ENCODE results near the gene ZSCAN20.

ZSCAN20 gene

DNA sequence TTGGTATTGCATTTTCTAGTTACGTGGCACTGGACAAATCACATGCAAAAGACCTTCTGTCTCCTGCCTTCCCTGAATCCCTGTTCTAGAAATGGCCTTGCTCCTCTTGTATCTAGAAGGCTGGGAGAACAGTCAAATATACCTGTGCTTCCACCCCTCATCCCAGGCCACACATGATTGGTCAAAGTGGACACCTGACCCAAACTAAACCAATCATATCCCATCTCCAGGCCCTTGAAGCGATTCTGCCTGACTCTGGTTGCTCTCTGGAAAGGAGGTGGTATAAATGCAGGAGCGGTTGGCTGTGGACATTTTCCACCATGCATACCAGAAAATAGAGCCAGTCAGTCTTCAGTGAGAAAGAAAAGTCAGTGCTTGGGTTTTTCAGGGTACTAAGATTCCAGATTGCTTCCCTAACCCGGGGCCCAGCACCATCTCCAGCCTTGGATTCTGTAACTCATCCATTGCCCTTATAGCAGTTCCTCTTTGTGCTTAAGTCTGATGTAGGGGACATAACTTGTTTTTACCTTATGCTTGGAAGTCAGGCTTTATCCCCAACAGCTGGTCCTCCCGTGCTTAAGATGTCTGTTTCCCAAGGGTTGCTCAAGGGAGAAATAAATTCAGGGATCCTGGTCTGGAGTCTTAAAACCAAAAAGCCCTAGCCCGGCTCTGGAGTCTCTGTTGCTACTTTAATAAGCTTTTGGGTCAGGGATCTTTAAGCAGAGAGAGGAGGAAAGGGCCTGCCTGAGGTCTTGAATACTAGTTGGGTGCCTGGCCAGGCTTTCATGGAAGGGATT lies 33.9 kb upstream of the ZSCAN20 start:
- H3K27ac ChIP-seq, result no peak overlapping the region
- no peak for TF ChIP-seq ZFX (IDR thresholded peaks at IDR 0.05; ENCODE audit: borderline replicate concordance)
- TF ChIP-seq, protein P1, sequence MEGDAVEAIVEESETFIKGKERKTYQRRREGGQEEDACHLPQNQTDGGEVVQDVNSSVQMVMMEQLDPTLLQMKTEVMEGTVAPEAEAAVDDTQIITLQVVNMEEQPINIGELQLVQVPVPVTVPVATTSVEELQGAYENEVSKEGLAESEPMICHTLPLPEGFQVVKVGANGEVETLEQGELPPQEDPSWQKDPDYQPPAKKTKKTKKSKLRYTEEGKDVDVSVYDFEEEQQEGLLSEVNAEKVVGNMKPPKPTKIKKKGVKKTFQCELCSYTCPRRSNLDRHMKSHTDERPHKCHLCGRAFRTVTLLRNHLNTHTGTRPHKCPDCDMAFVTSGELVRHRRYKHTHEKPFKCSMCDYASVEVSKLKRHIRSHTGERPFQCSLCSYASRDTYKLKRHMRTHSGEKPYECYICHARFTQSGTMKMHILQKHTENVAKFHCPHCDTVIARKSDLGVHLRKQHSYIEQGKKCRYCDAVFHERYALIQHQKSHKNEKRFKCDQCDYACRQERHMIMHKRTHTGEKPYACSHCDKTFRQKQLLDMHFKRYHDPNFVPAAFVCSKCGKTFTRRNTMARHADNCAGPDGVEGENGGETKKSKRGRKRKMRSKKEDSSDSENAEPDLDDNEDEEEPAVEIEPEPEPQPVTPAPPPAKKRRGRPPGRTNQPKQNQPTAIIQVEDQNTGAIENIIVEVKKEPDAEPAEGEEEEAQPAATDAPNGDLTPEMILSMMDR (IDR thresholded peaks at IDR 0.05), result no peak

DNA sequence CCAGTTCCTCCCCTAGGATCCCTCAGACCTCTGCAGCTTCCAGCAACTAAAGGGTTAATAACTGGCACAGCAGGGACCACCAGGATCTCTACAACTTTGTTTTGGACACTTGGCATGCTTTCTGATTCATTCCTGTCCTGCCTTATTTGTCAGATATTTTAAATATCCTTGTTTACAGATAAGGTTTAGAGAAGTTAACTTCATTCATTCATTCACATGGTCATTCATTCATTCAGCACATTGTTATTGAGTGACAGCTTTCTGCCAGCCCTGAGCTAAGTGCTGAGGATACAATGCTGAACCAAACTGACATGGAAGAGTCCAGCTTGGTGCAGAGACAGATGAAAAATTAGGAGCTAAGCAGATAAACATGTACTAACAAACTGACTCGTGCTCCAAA lies 32.8 kb upstream of the ZSCAN20 start:
- no peak overlapping the region for H3K27ac ChIP-seq
- TF ChIP-seq, protein P1 (IDR thresholded peaks at IDR 0.05), result no peak
- TF ChIP-seq ZFX (IDR thresholded peaks at IDR 0.05; ENCODE audit: borderline replicate concordance), result no peak

GRCh38 chr1:33441088-33441745 lies 31.2 kb upstream of the ZSCAN20 start:
- no peak overlapping the region for H3K27ac ChIP-seq
- TF ChIP-seq ZFX (IDR thresholded peaks at IDR 0.05; ENCODE audit: borderline replicate concordance), result no peak
- TF ChIP-seq, protein P1 (IDR thresholded peaks at IDR 0.05), result no peak

DNA sequence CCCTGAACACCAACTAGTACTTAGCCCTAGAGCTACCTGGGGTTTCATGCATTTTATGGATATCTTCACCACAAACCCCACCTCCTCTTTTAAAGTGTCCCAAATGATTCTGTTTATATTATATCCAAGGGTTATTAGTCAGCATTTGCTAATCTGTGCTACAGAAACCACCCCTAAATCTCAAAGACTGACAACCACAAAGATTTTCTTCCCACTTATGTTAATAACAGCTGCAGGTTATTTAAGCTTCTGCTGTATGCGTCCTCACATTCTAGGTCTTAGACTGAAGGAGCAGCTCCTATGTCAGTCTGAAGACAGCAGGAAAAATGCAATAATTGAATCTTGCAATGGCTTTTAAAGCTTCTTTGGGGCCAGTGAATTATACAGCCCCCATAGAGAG lies 30.3 kb upstream of the ZSCAN20 start:
- TF ChIP-seq, protein P1 (IDR thresholded peaks at IDR 0.05), result no peak
- H3K27ac ChIP-seq, result no peak overlapping the region

GRCh38 chr1:33443080-33443704 lies 29.3 kb upstream of the ZSCAN20 start:
- H3K27ac ChIP-seq, result no peak overlapping the region
- no peak for TF ChIP-seq ZFX (IDR thresholded peaks at IDR 0.05; ENCODE audit: borderline replicate concordance)
- TF ChIP-seq, protein P1 (IDR thresholded peaks at IDR 0.05), result no peak

GRCh38 chr1:33443705-33444180 lies 28.7 kb upstream of the ZSCAN20 start:
- TF ChIP-seq, protein P1 (IDR thresholded peaks at IDR 0.05), result no peak
- no peak for TF ChIP-seq ZFX (IDR thresholded peaks at IDR 0.05; ENCODE audit: borderline replicate concordance)
- no peak overlapping the region for H3K27ac ChIP-seq

All from 22Rv1 (cell line).